Neural cell (in vitro differentiated cells): ENCODE data around the gene MEGF11. TPM values are rescaled to one million over a fixed set of nuclear protein-coding genes. Genes with fewer than 3 reads are reported as not detected.

Experiments
- H2AFZ ChIP-seq: fragments of 200-600, 300-800 bp; sonication (generic), shearing (Covaris generic); 2 replicates; pipeline ENCODE4 v1.6.0; 2014; ENCODE audit warnings: low read depth, mild to moderate bottlenecking, antibody characterized with exemption, low read length, moderate library complexity
- H3F3A ChIP-seq: fragments of 200-600 bp; shearing (Covaris generic); 2 replicates; pipeline ENCODE4 v1.6.1; 2016; ENCODE audit warnings: mild to moderate bottlenecking, moderate library complexity, mixed read lengths, antibody characterized with exemption, low read length; ENCODE audit not compliant: insufficient read depth, poor library complexity, severe bottlenecking
- H3K27ac ChIP-seq: fragments of 200-600, 300-800 bp; sonication (generic), shearing (Covaris generic); 2 replicates; pipeline ENCODE4 v1.5.1; 2014; ENCODE audit warnings: mild to moderate bottlenecking, low read length, moderate library complexity
- H3K27me3 ChIP-seq: fragments of 300-800, 200-600 bp; sonication (generic), shearing (Covaris generic); 2 replicates; pipeline ENCODE4 v1.6.0; 2014; ENCODE audit warnings: mild to moderate bottlenecking, low read depth, low read length, moderate library complexity; ENCODE audit not compliant: insufficient read depth
- H3K36me3 ChIP-seq: fragments of 300-800, 200-600 bp; sonication (generic), shearing (Covaris generic); 2 replicates; pipeline ENCODE4 v1.5.1; 2014; ENCODE audit warnings: mild to moderate bottlenecking, antibody characterized with exemption, low read length, moderate library complexity; ENCODE audit not compliant: insufficient read depth
- H3K4me2 ChIP-seq: fragments of 300-800, 200-600 bp; sonication (generic), shearing (Covaris generic); 2 replicates; pipeline ENCODE4 v1.6.0; 2014; ENCODE audit warnings: mild to moderate bottlenecking, low read length
- H3K4me3 ChIP-seq: fragments of 300-800, 200-600 bp; sonication (generic), shearing (Covaris generic); 2 replicates; pipeline ENCODE4 v1.5.1; 2014; ENCODE audit warnings: mild to moderate bottlenecking, low read length, moderate library complexity
- H3K79me2 ChIP-seq: fragments of 200-600 bp; shearing (Covaris generic); replicated peaks from 2 replicates; pipeline ENCODE4 v1.6.0; 2014; ENCODE audit warnings: mild to moderate bottlenecking, low read length, moderate library complexity; ENCODE audit not compliant: insufficient read depth
- H3K9ac ChIP-seq: fragments of 300-800, 200-600 bp; sonication (generic), shearing (Covaris generic); 2 replicates; pipeline ENCODE4 v1.6.1; 2016; ENCODE audit warnings: mild to moderate bottlenecking, low read length, mixed read lengths
- H3K9me2 ChIP-seq: fragments of 200-600 bp; shearing (Covaris generic); 2 replicates; pipeline ENCODE4 v1.6.1; 2016; ENCODE audit warnings: mild to moderate bottlenecking, low read length, mixed read lengths; ENCODE audit not compliant: insufficient read depth
- H3K9me3 ChIP-seq: fragments of 200-600, 300-800 bp; sonication (generic), shearing (Covaris generic); 2 replicates; pipeline ENCODE4 v1.6.1; 2016; ENCODE audit warnings: mild to moderate bottlenecking, mixed run types, low read length, moderate library complexity, mixed read lengths
- H4K20me1 ChIP-seq: fragments of 200-600 bp; shearing (Covaris generic); 2 replicates; pipeline ENCODE4 v1.6.1; 2016; ENCODE audit warnings: mild to moderate bottlenecking, mixed run types; ENCODE audit not compliant: insufficient read depth
- CTCF ChIP-seq: fragments of 450-650 bp; IDR thresholded peaks from 2 replicates; pipeline ENCODE4 v1.5.1; 2014; ENCODE audit warnings: antibody characterized with exemption, mild to moderate bottlenecking, moderate library complexity; ENCODE audit not compliant: poor library complexity, severe bottlenecking
- EP300 ChIP-seq: fragments of 450-650 bp; conservative IDR thresholded peaks from 2 replicates; pipeline ENCODE4 v1.6.1; 2014; ENCODE audit warnings: antibody characterized with exemption, mild to moderate bottlenecking, moderate library complexity; ENCODE audit not compliant: poor library complexity, severe bottlenecking
- EZH2 ChIP-seq: fragments of 200-600, 300-800 bp; shearing (Covaris generic), sonication (generic); IDR thresholded peaks from 2 replicates; pipeline ENCODE4 v1.6.1; 2014; ENCODE audit warnings: antibody characterized with exemption, low read length, borderline replicate concordance, mild to moderate bottlenecking; ENCODE audit not compliant: insufficient read depth, poor library complexity, severe bottlenecking
- MXI1 ChIP-seq: fragments of 450-650 bp; conservative IDR thresholded peaks from 2 replicates; pipeline ENCODE4 v1.6.1; 2014; ENCODE audit warnings: antibody characterized with exemption, mild to moderate bottlenecking; ENCODE audit not compliant: poor library complexity, severe bottlenecking
- POLR2AphosphoS5 ChIP-seq: IDR thresholded peaks from 2 replicates; pipeline ENCODE4 v1.6.1; 2012
- RAD21 ChIP-seq: fragments of 450-650 bp; conservative IDR thresholded peaks from 2 replicates; pipeline ENCODE4 v1.6.1; 2014; ENCODE audit warnings: antibody characterized with exemption, mild to moderate bottlenecking, moderate library complexity
- SMC3 ChIP-seq: fragments of 450-650 bp; conservative IDR thresholded peaks from 2 replicates; pipeline ENCODE4 v1.6.1; 2014; ENCODE audit warnings: antibody characterized with exemption, mild to moderate bottlenecking, moderate library complexity; ENCODE audit not compliant: poor library complexity
- TAF1 ChIP-seq: IDR thresholded peaks from 2 replicates; pipeline ENCODE4 v1.6.1; 2012; ENCODE audit warnings: low read depth
- polyA plus RNA-seq: library from polyadenylated mRNA; depleted of rRNA; stranded (reverse); fragments of >200 nt; gene quantifications from 2 replicates; pipeline ENCODE4 v1.2.3, GENCODE V29; 2014
- TF ChIP-seq, protein P1 (sequence below): IDR thresholded peaks from 2 replicates; pipeline ENCODE4 v1.6.1; 2012; ENCODE audit warnings: borderline replicate concordance

The MEGF11 gene
- polyA plus RNA-seq, 1 donor from 2014 or later, result 0.64 TPM

DNA sequence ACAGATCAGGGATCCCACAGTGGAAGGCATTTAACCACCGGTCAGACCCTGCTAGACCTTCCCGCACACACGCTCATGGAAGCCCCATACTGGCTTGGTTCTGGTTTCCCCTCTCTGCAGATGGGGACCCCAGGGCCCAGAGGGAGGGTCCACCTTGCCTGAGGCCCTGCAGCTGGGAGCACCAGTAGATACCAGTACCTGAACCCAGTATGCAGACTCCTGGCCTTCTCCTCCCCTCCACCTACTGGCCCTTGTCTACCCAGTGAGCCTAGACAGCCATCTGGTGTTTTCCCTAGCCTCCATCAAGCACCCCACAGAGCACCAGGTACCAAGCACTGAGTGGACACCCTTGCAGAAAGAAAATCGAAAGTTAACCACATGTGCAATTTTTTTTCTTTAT is 65.1 kb downstream of the MEGF11 start:
- Histone ChIP-seq H3K79me2 (no peaks in the 10 kb centered on the region), H3K9ac (no peak overlapping the region), H3K4me2 (no peak overlapping the region), H3K9me3 (no peaks in the 10 kb centered on the region), H3K27me3 (no peaks in the 10 kb centered on the region), H4K20me1 (no peaks in the 10 kb centered on the region), H3K36me3 (no peaks in the 10 kb centered on the region), H3K9me2 (no peaks in the 10 kb centered on the region), H3F3A (no peaks in the 10 kb centered on the region), H3K27ac (no peak overlapping the region), H3K4me3 (no peak overlapping the region), H2AFZ (no peak overlapping the region)
- TF ChIP-seq EP300 (no peak), TAF1 (no peak), RAD21 (no peak), MXI1 (no peak), POLR2AphosphoS5 (no peak), CTCF (no peak), SMC3 (no peak), EZH2 (no peak)
- TF ChIP-seq, protein P1, sequence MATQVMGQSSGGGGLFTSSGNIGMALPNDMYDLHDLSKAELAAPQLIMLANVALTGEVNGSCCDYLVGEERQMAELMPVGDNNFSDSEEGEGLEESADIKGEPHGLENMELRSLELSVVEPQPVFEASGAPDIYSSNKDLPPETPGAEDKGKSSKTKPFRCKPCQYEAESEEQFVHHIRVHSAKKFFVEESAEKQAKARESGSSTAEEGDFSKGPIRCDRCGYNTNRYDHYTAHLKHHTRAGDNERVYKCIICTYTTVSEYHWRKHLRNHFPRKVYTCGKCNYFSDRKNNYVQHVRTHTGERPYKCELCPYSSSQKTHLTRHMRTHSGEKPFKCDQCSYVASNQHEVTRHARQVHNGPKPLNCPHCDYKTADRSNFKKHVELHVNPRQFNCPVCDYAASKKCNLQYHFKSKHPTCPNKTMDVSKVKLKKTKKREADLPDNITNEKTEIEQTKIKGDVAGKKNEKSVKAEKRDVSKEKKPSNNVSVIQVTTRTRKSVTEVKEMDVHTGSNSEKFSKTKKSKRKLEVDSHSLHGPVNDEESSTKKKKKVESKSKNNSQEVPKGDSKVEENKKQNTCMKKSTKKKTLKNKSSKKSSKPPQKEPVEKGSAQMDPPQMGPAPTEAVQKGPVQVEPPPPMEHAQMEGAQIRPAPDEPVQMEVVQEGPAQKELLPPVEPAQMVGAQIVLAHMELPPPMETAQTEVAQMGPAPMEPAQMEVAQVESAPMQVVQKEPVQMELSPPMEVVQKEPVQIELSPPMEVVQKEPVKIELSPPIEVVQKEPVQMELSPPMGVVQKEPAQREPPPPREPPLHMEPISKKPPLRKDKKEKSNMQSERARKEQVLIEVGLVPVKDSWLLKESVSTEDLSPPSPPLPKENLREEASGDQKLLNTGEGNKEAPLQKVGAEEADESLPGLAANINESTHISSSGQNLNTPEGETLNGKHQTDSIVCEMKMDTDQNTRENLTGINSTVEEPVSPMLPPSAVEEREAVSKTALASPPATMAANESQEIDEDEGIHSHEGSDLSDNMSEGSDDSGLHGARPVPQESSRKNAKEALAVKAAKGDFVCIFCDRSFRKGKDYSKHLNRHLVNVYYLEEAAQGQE, result no peak

- no peak overlapping the region for H3K27ac ChIP-seq
- H3K9ac ChIP-seq, result no peak overlapping the region
- H3K79me2 ChIP-seq, result no peaks in the 10 kb centered on the region
- no peaks in the 10 kb centered on the region for H3K36me3 ChIP-seq
- no peaks in the 10 kb centered on the region for H3K9me2 ChIP-seq
- no peaks in the 10 kb centered on the region for H3K27me3 ChIP-seq
- H3K9me3 ChIP-seq, result no peaks in the 10 kb centered on the region
- no peaks in the 10 kb centered on the region for H4K20me1 ChIP-seq
- H2AFZ ChIP-seq, result no peak overlapping the region
- H3F3A ChIP-seq, result no peaks in the 10 kb centered on the region
- H3K4me3 ChIP-seq, result no peak overlapping the region
- no peak for TF ChIP-seq CTCF
- no peak for TF ChIP-seq EZH2
- no peak for TF ChIP-seq POLR2AphosphoS5
- TF ChIP-seq, protein P1, result no peak
- no peak for TF ChIP-seq RAD21
- no peak for TF ChIP-seq MXI1
- no peak for TF ChIP-seq SMC3
- TF ChIP-seq TAF1, result no peak
- no peak for TF ChIP-seq EP300
- H3K4me2 ChIP-seq, result no peak overlapping the region
Observed at GRCh38 chr15:66187271-66187670, 66.3 kb downstream of the MEGF11 start.
